ENCODE data around the gene VTI1A. TPM values are rescaled to one million over a fixed set of nuclear protein-coding genes. Genes with fewer than 3 reads are reported as not detected.

Gene VTI1A
- total RNA-seq, 1 experiment from 2014 or later = 22.0 TPM

GRCh38 chr10:112767156-112767555 is 320.1 kb downstream of the VTI1A start:
- H2BK12ac ChIP-seq (ENCODE audit: insufficient read length, low read depth, low read length) = no peak overlapping the region
- H2BK5ac ChIP-seq (ENCODE audit: insufficient read length, low read length) = no peak overlapping the region
- no peak overlapping the region for H4K8ac ChIP-seq (replicated peaks; ENCODE audit: insufficient read length, low read depth, low read length)
- no CpG with 5 or more reads among the region's 2 CpGs for WGBS (ENCODE audit: extremely low coverage, insufficient read length, low lambda C conversion rate)
- no peaks in the 10 kb centered on the region for H4K20me1 ChIP-seq (ENCODE audit: control insufficient read depth, insufficient read depth, insufficient read length)
- H3K4me2 ChIP-seq (ENCODE audit: insufficient read depth, insufficient read length, low read length) = no peak overlapping the region
- H3K9ac ChIP-seq (ENCODE audit: extremely low read depth, insufficient read length, low read length) = no peak overlapping the region
- H3K18ac ChIP-seq (ENCODE audit: insufficient read length, low read depth, low read length) = no peak overlapping the region
- H3K23me2 ChIP-seq (ENCODE audit: insufficient read length, low read depth, low read length, poor library complexity, severe bottlenecking) = no peaks in the 10 kb centered on the region
- no peaks in the 10 kb centered on the region for H3K79me1 ChIP-seq (ENCODE audit: insufficient read depth, low read depth, low read length, poor library complexity, severe bottlenecking)
- Mint-ChIP-seq H3K4me1 (peaks cover 27 to 31% of the 10 kb centered on the region in 2 experiments), H3K9me3 (peaks cover 0 to 7% of the 10 kb centered on the region in 2 experiments; a peak in 3 of 5 replicates), H3K4me3 (no peak overlapping the region), H3K36me3 (ENCODE audit: insufficient read depth in 1 of 3, low read depth in 3 of 3) (peaks cover 0 to 14% (median 3%) of the 10 kb centered on the region in 3 experiments; a peak in 5 of 7 replicates), H3K27ac (no peak overlapping the region), H3K27me3 (ENCODE audit: low read depth) (no peaks in the 10 kb centered on the region)
- no peak overlapping the region for H2BK20ac ChIP-seq (ENCODE audit: low read depth, low read length, poor library complexity, severe bottlenecking)
- H3K79me2 ChIP-seq (ENCODE audit: insufficient read depth, low read length) = no peaks in the 10 kb centered on the region
- H4K5ac ChIP-seq (ENCODE audit: insufficient read length, low read depth, low read length) = no peak overlapping the region
- no peak overlapping the region for H3K14ac ChIP-seq (ENCODE audit: insufficient read depth, low read length)
- H3K9me3 ChIP-seq (ENCODE audit: control insufficient read depth, low read depth, low read length) = no peaks in the 10 kb centered on the region
- no peaks in the 10 kb centered on the region for H3K27me3 ChIP-seq (ENCODE audit: insufficient read depth, low read length)
- H3K56ac ChIP-seq (ENCODE audit: insufficient read length, low read depth, low read length) = no peak overlapping the region
- H2AFZ ChIP-seq (ENCODE audit: low read length) = no peak overlapping the region
- H2BK15ac ChIP-seq (ENCODE audit: low read depth, low read length) = no peak overlapping the region
- H3K23ac ChIP-seq (ENCODE audit: insufficient read length, low read depth, low read length) = no peak overlapping the region
- no peak for DNase-seq
- no peak overlapping the region for H2BK120ac ChIP-seq (ENCODE audit: low read depth, low read length, poor library complexity, severe bottlenecking)
- H2AK5ac ChIP-seq (ENCODE audit: insufficient read length, low read length) = no peak overlapping the region
- H3K27ac ChIP-seq (ENCODE audit: insufficient read length, low read depth, low read length) = no peak overlapping the region
- no peak for TF ChIP-seq CTCF (conservative IDR thresholded peaks at IDR 0.05)
- no peak overlapping the region for H3K4ac ChIP-seq (ENCODE audit: low read depth, low read length)
- no peak overlapping the region for H4K91ac ChIP-seq (ENCODE audit: insufficient read length, low read depth, low read length)
- no peak overlapping the region for H3T11ph ChIP-seq (ENCODE audit: low read length)
- H3K4me1 ChIP-seq (ENCODE audit: insufficient read depth, low read length) = peaks cover 10% of the 10 kb centered on the region

All from H9 (cell line).